Measurements from ENCODE around the gene MLLT10.

MLLT10 gene

GRCh38 chr10:21501091-21501490 is 32.9 kb upstream of the MLLT10 start:
- peak; percentile 66 for DNase-seq (ENCODE audit: low read depth, low spot score)

DNA sequence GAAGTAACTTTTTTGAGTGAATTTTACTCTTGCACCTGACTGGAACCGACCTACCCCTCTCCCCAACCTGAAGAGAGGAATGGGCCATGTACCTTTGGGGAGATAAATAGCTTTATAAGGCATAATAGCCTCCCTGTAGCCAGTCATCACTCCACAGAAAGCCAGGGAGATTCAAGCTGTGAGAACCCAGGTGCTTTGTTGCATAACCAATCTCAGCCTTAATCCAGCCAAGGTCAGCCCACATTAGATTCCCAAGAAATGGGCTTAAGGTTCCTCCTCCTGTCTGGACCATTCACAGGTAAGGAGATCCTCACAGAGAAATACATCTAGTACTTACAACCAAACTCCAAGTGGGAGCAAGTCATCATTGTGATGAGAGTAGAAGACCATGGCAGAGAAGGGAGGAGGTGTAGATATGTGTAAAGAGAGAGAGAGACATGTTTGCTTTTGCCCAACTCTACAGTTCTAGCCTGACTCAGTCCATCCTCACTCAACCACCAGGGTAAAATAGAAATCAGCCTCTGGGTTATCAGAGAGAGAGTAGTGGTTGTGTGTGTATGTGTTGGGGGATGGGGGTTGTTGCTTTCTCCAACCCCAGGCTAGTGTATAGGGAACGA is 32.2 kb upstream of the MLLT10 start:
- DNase-seq (ENCODE audit: low read depth, low spot score) = no peak

- no peak for DNase-seq (ENCODE audit: low read depth, low spot score)
Observed at GRCh38 chr10:21502348-21502740, 31.7 kb upstream of the MLLT10 start.

GRCh38 chr10:21503542-21503941 is 30.5 kb upstream of the MLLT10 start:
- no peak for DNase-seq (ENCODE audit: low read depth, low spot score)

- DNase-seq (ENCODE audit: low read depth, low spot score) = no peak
Observed at GRCh38 chr10:21505711-21506278, 28.2 kb upstream of the MLLT10 start.

DNA sequence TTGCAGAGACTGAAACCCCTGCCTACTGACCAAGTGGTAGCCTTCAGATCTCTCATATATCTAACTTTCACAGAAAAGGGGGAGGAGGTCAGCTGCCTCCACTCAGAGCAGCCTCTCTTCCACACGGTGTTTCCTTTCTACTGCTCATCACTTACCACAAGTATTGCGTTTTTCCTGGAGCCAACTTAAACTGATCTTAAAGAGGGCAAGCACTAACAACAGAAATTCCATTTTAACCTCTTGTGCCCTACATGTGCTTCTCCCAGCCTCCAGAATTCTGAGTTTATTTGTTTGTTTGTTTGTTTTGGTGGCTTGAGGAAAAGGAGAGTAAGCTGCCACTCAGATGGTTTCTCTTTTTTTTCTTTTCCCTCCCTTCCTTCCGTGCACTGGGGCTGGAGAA is 27.7 kb upstream of the MLLT10 start:
- no peak for DNase-seq (ENCODE audit: low read depth, low spot score)

DNA sequence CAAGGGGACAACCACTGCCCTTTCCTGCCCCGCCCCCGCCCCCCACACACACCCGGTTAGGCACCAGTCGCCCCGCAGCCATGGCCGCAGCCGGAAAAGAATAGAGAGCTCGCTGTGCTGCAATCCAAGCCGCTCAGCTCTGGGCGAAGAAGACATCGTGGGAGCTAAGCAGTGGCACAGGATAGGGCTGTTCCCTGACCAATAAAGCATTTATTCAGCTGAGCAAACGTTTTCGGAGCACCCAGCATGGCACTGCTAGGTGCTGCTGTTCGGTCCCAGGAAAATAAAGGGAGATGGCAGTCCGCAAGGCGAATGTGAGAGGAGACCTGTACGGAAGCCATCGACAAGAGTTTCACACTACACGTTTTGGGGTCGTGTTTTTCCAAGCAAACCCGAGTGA is 26.9 kb upstream of the MLLT10 start:
- DNase-seq (ENCODE audit: low read depth, low spot score) = no peak

DNA sequence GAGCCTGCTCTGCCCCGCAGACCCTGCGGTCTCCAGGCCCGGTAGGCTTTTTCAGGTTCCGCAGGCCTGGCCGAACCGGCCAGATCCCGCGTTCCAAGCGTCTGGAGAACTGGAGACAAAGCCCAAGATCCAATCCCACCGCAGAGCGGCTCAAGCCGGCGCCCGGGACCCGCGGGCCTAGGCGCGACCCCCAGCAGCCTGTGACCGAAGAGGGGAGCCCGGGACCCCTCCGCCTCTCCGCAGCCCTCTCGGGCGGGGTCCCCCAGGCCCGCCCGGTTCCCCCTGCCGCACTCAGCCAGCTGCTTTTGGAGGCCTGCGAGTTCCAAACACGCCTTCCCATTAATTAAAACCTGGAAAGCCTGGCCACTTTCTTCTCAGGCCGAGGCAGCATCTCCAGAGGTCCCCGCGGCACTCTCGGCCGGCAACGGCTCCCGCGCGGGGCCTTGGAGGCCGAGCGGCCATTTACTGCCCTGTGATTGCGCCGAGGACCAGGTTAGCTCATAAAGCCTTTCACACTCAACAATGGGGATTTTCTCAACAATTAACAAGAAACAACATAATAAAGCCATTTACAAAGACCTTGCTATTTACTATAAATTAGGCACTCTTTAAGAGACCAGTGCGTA is 25.2 kb upstream of the MLLT10 start:
- DNase-seq (ENCODE audit: low read depth, low spot score) = peak; percentile 79

GRCh38 chr10:21509341-21510240 is 24.4 kb upstream of the MLLT10 start:
- peak; percentile 73 for DNase-seq (ENCODE audit: low read depth, low spot score)

DNA sequence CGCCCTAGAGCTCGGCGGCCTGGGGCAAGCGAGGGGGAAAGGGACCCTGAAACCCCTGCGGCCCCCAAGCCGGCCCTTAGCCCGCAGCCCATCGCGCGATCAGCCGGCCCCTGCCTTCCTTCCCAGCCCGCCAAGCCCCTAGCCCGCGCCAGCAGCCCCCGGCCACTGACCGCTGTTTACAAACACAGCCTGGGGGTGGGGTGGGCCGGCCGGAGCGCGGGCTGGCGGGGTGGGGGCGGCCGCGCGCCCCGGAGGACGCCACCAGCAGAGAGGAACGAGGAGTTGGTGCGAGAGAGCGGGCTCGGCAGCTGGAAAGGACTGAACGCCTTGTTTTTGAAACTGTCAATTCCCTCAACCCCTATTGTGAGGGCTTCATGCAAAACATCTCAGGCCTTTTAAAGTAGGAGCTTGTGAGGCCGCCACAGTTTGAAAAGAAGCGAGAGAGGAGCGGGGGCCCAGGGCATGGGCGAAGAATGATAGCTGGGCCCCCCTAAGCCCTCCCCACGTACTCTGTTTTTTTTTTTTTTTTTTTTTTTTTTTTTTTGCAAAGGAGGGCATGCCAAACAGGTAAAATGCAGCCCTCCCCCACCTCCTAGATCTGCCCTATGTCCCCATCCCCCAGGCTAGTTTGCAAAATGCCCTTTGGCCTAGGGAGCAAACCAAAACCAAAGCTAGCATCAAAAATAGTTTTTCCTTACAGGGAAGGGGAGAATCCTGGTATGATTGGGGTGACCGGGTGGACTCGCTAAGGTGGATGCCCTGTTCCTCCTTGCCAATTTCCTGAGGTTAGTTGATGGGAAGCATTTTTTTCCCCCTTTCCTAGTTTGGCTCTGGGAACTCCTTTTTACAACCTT is 23.6 kb upstream of the MLLT10 start:
- peak; percentile 88 for DNase-seq (ENCODE audit: low read depth, low spot score)

GRCh38 chr10:21511095-21511570 is 22.9 kb upstream of the MLLT10 start:
- DNase-seq (ENCODE audit: low read depth, low spot score) = no peak

- DNase-seq (ENCODE audit: low read depth, low spot score) = no peak
Observed at GRCh38 chr10:21511946-21512572, 22.0 kb upstream of the MLLT10 start.

DNA sequence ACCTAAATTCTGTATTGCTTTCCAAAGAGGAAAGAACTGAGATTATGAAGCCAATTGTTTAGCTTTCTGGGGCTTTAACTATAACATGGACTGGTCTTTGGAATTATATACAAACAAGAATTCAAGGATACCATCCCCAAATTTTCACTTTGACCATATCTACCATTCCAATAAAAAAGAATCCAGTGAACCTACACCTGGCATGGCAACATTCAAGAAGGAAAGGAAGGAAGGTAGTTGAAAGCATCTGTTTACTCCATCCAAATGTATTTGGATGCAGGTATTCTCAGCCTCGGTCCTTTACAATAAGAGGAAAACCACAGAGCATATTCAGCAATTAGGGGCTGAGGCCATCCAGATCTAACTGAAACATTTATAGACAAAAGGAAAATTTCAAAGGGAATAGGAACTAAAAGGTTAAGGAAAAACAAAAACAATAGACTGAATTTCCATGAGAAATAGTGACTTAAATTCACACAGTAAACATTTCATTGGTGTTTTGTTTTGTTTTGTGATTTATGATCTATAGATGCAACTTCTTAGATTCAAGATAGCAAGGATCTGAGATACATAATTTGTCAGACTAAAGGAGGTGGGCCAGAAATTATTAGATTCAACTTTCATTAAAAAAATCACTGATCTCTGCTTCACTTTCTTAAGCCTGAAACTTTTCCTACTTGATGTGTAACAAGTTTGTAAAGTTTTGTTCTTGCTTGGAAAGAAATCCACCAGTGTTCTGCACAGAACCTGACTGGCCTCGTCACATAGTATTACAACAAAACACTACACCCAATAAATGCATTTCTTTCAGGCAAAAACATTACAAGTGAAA is 21.2 kb upstream of the MLLT10 start:
- DNase-seq (ENCODE audit: low read depth, low spot score) = no peak

GRCh38 chr10:21513405-21513788 is 20.6 kb upstream of the MLLT10 start:
- no peak for DNase-seq (ENCODE audit: low read depth, low spot score)

GRCh38 chr10:21514129-21514817 is 19.8 kb upstream of the MLLT10 start:
- DNase-seq (ENCODE audit: low read depth, low spot score) = no peak

GRCh38 chr10:21514818-21515351 is 19.1 kb upstream of the MLLT10 start:
- DNase-seq (ENCODE audit: low read depth, low spot score) = peak; percentile 47

DNA sequence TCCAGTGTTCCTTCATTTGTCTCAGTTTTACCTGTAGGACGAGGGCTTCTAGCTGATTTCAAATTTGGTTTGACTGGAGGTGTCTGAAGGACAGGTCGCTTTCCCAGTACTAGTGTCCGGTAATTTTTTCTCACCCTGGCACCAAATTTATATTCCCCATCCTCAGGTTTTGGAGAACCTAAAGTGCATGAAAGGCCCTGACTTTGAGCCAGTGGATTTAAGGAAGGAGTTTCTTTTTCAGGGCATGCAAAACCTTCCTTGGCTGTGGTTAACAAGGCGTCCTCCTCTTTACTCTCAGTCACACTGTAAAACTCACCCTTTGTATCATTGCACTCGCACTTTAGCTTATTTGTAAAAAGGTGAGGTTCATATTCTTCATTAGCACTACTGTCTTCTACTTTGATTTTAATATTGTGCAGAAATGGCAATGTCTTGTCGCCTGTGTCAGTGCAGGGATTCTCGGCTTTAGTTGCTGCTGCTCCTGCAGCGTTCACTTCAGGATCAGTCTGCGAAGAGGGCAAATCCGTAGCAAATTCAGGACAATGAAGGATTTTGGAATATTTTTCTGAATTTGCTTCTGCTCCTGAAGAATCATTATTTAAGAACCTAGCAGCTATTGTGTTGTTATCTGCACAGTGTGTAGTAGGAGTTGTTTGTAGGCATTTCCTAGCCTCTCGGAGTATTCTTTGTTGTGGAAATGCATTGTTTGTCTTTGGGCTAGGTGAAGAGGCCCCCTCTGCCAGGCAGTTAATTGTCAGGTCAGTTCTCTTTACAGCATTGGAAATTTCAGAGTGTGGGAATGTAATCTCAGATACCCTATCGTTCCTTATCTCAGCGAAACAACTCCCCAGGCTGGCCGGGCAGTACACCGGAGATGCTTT is 18.4 kb upstream of the MLLT10 start:
- DNase-seq (ENCODE audit: low read depth, low spot score) = peak; percentile 27
